Activated gamma-delta T cell treated with Interleukin-2 at 50 U/mL for 16 hours (primary cell): Measurements from ENCODE around the gene TPPP.
"Not testable (repeated sequence)": the region's sequence is repeated elsewhere in the genome, so short reads cannot be mapped to it uniquely, and the experiment has no call there.

ENCODE experiments used
- DNase-seq: peaks from one replicate; pipeline ENCODE4 v3.0.0-alpha.2; 2020

TPPP gene

DNA sequence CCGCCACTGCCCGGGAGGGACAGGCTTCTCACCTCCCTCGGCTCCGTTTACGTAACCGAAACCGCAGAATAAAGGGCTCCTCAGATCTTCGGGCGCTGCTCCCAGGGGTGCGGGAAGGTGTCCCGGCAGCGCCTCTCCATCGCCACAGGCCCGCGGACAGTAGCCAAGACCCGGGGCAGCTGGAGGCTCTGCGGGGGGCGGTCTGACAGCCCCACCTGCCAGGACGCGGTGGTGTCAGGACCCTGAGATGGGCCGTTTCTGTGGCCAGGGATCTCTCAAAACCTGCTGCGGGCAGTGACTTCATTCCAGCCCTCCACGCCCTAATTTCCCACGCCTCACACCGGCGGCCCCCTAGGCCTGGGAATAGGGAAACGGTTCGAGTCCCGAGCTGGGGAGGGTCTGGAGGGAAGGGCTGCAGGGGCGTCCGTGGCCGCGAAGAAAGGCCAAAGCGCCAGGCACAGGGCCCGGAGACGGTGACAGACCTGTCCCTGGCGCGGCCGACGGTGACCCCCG is 567 bp downstream of the TPPP start:
- not testable (repeated sequence) for DNase-seq

DNA sequence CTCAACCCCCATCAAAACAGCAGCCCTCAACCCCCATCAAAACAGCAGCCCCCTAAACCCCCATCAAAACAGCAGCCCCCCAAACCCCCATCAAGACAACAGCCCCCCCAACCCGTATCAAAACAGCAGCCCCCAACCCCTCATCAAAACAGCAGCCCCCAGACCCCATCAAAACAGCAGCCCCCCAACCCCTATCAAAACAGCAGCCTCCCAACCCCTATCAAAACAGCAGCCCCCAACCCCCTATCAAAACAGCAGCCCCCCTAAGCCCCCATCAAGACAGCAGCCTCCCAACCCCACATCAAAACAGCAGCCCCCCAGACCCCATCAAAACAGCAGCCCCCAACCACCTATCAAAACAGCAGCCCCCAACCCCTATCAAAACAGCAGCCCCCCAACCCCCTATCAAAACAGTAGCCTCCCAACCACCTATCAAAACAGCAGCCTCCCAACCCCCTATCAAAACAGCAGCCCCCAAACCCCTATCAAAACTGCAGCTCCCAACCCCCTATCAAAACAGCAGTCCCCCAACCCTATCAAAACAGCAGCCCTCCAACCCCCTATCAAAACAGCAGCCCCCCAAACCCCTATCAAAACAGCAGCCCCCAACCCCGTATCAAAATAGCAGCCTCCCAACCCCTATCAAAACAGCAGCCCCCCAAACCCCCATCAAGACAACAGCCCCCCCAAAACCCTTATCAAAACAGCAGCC is 1.2 kb downstream of the TPPP start:
- DNase-seq = no peak

GRCh38 chr5:691049-691448 is 2.1 kb downstream of the TPPP start:
- not testable (repeated sequence) for DNase-seq

DNA sequence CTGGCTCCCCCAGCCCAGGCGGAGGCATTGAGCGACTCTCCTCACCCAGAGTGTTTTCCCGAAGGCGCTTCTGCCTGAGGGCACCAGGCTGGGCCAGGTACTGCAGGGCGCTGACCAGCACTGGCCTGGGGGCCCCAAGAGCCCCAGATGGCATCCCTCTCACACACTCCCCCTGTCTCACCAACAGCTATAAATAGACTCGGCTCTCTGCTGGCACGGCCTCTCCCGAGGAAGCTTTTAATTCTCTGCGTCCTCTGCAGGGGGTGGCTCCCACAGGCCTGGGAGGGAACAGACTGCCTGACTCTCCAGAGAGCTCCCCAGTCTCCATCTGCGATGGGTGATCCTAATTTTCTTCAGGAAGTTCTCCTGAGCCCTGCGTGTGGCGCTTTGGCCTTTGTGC is 2.9 kb downstream of the TPPP start:
- not testable (repeated sequence) for DNase-seq

DNA sequence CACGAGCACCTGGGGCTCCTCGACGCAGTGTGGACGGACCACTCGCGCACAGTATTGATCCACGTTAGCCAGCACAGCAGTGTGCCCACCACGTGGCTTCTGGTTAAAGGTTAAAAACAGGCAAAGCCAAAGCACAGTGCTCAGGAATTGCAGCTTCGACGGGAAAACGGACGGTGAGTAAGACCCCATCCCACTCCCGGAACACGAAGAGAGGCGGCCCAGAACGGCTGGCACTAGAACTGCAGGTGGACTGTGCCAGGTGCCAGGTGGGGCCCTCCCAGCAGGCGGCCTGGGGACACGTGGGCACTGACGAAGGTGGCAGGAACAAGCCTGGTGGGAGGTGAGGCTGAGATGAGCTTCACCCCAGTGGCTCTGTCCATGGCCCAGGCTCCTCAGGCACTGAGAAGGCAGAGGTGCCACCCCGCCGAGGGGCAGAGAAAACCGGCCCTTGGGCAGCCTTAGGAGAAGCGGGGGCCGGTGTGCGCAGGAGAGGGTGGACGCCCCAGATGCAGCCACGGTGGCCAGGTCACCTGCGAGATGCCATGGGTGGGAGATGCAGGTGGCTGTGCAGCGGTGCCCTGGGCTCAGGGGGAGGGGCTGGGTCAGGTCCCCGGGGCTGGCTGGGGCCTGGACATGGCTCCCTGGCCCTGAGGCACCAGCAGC is 4.7 kb downstream of the TPPP start:
- DNase-seq = not testable (repeated sequence)

DNA sequence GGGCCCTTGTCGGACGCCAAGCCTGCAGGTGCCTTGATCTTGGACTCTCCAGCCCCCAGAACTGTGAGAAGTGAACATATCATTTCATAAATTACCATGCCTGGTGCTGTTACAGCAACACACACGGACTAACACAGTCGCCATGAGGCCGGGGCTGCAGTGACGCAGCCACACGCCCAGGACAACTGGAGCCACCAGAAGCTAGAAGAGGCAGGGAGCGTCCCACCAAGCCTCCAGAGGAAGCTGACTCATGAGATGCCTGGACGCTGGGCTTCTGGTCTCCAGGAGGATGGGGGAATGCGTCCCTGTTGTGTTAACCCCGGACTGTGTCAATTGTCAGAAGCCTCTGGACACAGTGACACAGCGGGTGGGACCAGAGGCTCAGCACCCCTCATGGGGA is 6.2 kb downstream of the TPPP start:
- not testable (repeated sequence) for DNase-seq

DNA sequence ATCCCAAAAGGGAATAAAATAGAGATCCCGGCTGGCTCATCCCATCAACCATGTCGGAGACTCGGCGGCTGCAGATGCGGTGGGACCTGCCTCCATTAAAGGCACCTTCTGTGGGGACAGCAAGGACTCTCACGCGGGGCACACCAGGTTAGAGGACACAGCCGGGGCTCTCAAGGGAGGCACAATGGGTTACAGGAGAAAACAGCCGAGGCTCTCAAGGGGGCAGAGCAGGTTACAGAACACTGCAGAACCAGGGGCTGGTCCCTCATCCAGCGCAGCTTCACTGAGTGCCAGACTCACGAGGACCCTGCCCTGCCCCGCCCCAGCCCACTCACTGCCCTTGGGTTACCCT is 7.0 kb downstream of the TPPP start:
- not testable (repeated sequence) for DNase-seq

DNA sequence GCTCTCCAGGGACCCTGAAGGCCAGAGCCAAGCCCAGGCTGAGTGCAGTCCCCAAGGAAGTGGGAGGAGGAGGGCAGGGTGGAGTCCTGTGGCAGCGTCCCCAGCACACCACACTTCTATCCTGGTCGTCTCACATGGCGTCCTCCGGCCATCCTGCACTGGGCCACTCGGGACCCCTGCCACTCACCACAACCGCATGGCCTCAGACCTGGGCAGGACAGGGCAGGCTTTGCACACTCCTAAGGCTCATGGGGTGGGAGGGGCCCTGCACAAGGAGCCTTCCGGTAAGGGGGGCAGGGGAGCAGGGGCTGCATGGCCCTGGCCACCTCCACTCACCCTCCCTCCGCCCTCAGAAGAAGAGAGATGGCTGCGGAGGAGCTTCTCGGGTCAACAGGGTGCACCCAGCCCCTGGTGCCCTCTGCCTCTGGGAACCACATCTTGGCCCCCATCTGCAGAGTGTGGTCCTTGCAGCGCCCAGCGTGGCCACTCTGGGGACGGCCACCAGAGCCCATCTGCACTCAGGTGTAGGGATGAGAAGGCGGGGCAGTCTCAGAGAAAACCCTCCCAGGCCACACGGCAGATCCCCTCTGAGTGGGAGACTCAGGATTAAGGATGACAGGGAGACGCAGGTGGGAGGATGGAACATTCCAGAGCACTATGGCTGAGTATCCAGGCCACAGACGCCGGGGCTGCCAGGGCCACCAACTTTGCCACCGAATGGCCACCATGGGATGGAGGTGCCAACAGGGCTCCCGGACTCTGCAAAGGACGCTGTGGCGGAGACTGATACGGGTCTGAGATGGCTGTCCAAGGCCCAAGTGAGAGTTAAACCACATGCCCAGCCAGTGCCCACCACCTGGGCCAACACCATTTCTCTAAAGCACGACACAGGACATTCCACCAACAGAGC is 7.6 kb downstream of the TPPP start:
- no peak for DNase-seq

DNA sequence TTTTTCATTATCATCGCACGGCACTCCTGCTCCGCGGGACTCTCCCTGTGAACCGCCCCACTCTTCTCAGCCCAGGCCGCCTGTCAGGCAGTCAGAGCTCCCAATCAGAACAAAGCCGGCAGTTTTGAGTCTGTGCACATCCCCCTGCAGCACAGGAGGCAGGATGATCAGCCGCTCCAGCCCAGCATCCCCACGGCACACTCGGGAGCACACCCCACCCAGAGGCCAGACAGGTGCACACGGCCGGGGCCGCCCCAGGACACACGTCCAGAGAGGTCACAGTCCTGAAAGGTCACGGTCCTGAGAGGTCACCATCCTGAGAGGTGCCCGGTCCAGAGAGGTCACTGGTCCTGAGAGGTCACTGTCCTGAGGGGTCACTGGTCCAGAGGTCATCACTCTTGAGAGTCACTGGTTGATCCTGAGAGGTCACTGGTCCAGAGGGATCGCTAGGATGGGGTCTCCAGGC is 8.4 kb downstream of the TPPP start:
- DNase-seq = no peak

- no peak for DNase-seq
Observed at GRCh38 chr5:683551-684481, 9.3 kb downstream of the TPPP start.

DNA sequence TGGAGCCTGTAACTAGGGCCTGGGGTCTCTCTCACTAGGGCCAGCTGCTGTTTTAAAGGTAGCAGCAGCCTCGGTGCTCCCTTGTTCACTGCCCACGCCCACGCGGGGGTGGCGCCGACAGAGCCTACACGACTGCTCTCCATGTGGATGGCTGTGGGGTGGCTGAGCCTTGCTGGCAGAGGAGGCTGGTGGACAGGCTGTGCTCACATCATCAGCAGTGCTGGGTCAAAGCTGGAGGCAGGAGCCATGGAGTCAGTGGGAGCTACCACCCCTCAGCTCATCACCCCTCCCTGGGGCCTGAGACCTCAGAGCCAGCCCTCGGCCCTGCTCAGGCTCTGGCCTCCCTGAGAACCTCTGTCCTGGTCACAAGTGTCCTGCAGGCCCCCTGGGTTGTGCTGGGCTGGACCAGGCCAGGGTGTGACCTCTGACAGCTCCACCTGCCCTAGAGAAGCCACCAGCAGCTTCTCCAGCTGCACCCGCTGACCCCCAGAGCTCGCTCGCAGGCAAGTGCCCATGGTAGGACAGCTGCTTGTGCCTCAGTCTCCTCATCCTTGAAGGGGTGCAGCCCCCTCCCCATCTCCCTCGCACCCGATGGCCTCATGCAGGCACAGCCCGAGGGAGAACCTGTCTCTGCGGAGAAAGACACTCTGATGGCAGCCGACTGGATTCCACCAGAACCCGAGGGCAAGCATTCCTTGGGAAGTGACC is 10.3 kb downstream of the TPPP start:
- DNase-seq = not testable (repeated sequence)

DNA sequence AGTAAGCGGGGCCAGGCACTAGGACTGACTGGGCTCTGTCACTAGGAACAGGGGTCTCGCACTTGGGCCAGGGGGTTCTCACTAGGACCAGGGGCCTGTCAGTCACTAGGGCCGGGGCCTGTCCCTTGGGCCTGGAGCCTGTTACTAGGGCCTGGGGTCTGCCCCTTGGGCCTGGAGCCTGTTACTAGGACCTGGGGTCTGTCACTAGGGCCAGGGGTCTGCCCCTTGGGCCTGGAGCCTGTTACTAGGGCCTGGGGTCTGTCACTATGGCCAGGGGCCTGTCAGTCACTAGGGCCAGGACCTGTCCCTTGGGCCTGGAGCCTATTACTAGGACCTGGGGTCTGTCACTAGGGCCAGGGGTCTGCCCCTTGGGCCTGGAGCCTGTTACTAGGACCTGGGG is 10.9 kb downstream of the TPPP start:
- not testable (repeated sequence) for DNase-seq

- DNase-seq = not testable (repeated sequence)
Observed at GRCh38 chr5:681317-682191, 11.6 kb downstream of the TPPP start.

DNA sequence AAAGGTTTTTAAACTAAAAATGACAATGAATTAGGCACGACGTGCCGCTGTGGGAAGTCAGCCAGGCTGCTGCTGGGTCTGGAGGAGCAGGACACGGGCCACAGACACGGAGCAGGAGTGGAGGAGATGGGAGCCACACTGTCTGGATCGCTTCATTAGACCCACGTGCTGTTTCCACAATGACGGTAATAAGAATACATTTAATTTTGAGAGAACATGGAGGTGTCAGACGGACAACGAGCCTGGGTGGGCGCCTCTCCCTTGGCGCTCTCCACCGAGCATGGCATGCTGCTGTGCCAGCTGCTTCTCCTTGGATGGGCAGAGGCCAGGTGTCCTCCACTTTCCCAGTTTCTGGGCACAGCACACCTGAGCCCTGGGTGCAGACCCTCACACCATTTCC is 12.3 kb downstream of the TPPP start:
- not testable (repeated sequence) for DNase-seq

DNA sequence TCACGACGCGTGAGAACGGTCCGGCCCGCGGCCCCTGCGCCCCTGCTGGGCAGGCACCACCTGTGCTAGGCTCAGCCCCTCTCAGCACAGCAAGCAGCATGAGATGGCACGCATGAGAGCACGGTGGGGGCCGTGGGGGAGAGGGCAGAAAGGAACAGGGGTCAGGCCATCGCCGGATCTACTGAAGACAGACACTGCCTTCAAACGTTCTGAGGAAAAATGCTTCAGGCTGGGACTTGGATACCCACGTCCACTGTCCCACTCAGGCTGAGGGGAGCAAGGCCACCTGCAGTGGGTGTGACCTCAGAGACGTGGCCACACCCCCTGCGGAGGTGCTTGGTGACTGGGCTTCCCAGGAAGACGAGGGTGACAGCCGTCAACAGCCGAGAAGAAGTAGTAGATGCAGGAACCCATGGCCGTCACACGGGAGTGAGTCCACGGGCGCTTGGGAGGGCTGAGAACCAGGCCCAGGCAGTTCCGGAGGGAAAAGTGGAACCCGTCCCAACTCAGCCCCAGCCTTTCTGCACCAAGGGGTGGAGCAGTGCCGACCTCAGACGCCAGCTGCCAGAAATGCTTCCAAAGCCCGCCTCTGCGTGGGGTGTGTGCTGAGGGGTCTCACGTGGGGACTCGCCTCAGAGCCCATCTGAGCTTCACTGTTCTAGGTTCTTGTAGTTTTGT is 12.9 kb downstream of the TPPP start:
- DNase-seq = not testable (repeated sequence)

- not testable (repeated sequence) for DNase-seq
Observed at GRCh38 chr5:679166-679895, 13.8 kb downstream of the TPPP start.

GRCh38 chr5:678521-678920 is 14.6 kb downstream of the TPPP start:
- DNase-seq = not testable (repeated sequence)

DNA sequence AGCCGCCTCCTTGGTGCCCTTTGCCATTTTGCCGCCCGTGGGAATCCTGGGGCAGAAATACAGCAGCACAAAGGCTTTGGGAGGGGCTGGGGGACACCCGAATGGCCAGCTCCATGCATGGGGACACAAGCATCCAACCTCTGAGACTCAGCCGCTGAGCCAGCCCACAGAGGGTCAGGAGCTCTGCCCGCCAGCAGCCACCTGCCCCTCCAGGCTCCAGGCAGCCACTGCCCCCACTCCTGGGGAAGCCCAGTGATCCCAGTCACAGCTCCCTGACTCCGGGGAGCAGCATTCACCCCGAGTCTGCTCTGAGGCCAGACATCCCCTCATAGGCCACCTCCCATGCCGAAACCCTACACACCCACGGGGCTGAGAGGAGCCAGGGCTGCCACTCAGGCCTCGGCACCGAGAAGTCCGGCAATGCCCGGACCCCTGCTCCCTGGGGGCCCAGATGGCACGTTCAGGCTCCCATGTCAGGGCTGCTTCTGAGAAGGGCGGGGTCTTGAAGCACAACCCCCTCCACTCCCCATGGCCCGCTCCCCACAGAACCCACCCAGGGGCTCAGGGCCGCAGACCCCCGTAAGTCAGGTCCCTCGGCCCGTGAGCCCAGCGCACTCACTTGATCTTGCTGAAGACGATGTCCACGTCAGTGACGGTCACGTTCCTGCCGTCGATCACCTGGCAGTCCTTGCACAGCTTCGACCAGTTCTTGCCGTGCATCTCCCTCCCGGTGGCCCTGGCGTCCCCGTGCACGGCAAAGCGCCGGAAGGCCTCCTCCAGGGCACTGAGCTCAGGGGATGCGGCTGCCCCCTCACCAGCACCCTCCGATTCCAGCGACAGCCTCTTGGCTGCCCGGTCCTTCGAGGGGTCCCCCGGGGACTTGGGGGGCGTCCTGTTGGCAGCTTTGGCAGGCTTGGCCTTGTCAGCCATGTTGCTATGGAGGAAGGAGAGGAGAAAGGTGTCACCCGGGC is 15.7 kb downstream of the TPPP start:
- no peak for DNase-seq
